Hematopoietic multipotent progenitor cell treated with erythropoietin and hydrocortisone succinate and interleukin-3 and kit ligand, for 8 days (in vitro differentiated cells): ENCODE results near the gene FBXO2.

Experiments
- DNase-seq: peaks from one replicate; pipeline ENCODE4 v3.0.0-alpha.2; 2015

Gene FBXO2

GRCh38 chr1:11681071-11681771 is 27.0 kb upstream of the FBXO2 start, which contains the start of gene MAD2L2:
Gene MAD2L2 (minus strand): TSS chr1:11681148. CDS start chr1:11680601, 547 bp downstream.
- peak; percentile 77 for DNase-seq

- DNase-seq, result no peak
Observed at GRCh38 chr1:11680270-11681070, 26.2 kb upstream of the FBXO2 start.

GRCh38 chr1:11678442-11678841 is 24.2 kb upstream of the FBXO2 start:
- no peak for DNase-seq

GRCh38 chr1:11676386-11677103 is 22.3 kb upstream of the FBXO2 start:
- no peak for DNase-seq

GRCh38 chr1:11675325-11675724 is 21.1 kb upstream of the FBXO2 start:
- DNase-seq, result no peak

GRCh38 chr1:11674488-11674887 is 20.3 kb upstream of the FBXO2 start:
- DNase-seq, result no peak

GRCh38 chr1:11673089-11673769 is 19.0 kb upstream of the FBXO2 start:
- no peak for DNase-seq

GRCh38 chr1:11671544-11672286 is 17.5 kb upstream of the FBXO2 start:
- DNase-seq, result no peak

GRCh38 chr1:11671205-11671543 is 16.9 kb upstream of the FBXO2 start:
- DNase-seq, result no peak

GRCh38 chr1:11670747-11671146 is 16.5 kb upstream of the FBXO2 start:
- DNase-seq, result no peak

- DNase-seq, result no peak
Observed at GRCh38 chr1:11668516-11668915, 14.3 kb upstream of the FBXO2 start.

GRCh38 chr1:11664336-11665065 is 10.3 kb upstream of the FBXO2 start:
- peak; percentile 34 for DNase-seq

GRCh38 chr1:11661103-11661502 is 6.9 kb upstream of the FBXO2 start:
- no peak for DNase-seq

GRCh38 chr1:11659748-11660147 is 5.5 kb upstream of the FBXO2 start:
- no peak for DNase-seq

GRCh38 chr1:11658542-11658941 is 4.3 kb upstream of the FBXO2 start:
- DNase-seq, result no peak

- no peak for DNase-seq
Observed at GRCh38 chr1:11657654-11658053, 3.4 kb upstream of the FBXO2 start.

GRCh38 chr1:11654939-11655808 is 945 bp upstream of the FBXO2 start:
- DNase-seq, result no peak

- no peak for DNase-seq
Observed at GRCh38 chr1:11653861-11654136, 430 bp downstream of the FBXO2 start.

GRCh38 chr1:11653101-11653860 is 948 bp downstream of the FBXO2 start:
- DNase-seq, result no peak

GRCh38 chr1:11652203-11652780 is 1.9 kb downstream of the FBXO2 start:
- DNase-seq, result no peak
